ENCODE data around the gene GPR146.

- TF ChIP-seq EZH2 (IDR thresholded peaks at IDR 0.05), result no peak
- no peak for TF ChIP-seq POLR2AphosphoS5 (IDR thresholded peaks at IDR 0.05; ENCODE audit: borderline replicate concordance, low read depth, low read length)
Observed at GRCh38 chr7:1025743-1026581, 18.4 kb upstream of the GPR146 start.
